ENCODE measurements around the gene FSD1. TPM values are rescaled to one million over a fixed set of nuclear protein-coding genes. Genes with fewer than 3 reads are reported as not detected.
A peak's percentile ranks its signal among the peaks of the same experiment; 100 is the strongest.

Gene FSD1
- total RNA-seq, 2 donors from 2014 or later = 1.5 to 2.9 TPM

GRCh38 chr19:4369888-4370260 is 65.5 kb downstream of the FSD1 start:
- DNase-seq (peak; percentile 53 to 65 (median 56)), ATAC-seq (peak; percentile 77)
- Mint-ChIP-seq H3K27me3 (no peaks in the 10 kb centered on the region), H3K4me3 (peak overlapping the region; percentile 93), H3K36me3 (ENCODE audit: low read depth) (no peaks in the 10 kb centered on the region), H3K4me1 (peaks cover 29% of the 10 kb centered on the region), H3K27ac (peak overlapping the region; percentile 95)
- no peaks in the 10 kb centered on the region for H3K9me3 ChIP-seq (ENCODE audit: control insufficient read depth, low read length, poor library complexity, severe bottlenecking)

- no peaks in the 10 kb centered on the region for H3K9me3 ChIP-seq (ENCODE audit: control insufficient read depth, low read length, poor library complexity, severe bottlenecking)
- ATAC-seq = no peak
- peaks cover 29% of the 10 kb centered on the region for H3K4me1 Mint-ChIP-seq
Observed at GRCh38 chr19:4370418-4371041, 66.1 kb downstream of the FSD1 start.

GRCh38 chr19:4371247-4372164 is 67.1 kb downstream of the FSD1 start:
- peak overlapping the region; percentile 95 for H3K27ac Mint-ChIP-seq
- DNase-seq = no peak

More at GRCh38 chr19:4370418-4371041, 66.1 kb downstream of the FSD1 start:
- peak overlapping the region; percentile 93 for H3K4me3 Mint-ChIP-seq
- peak overlapping the region; percentile 95 for H3K27ac Mint-ChIP-seq
- no peaks in the 10 kb centered on the region for H3K27me3 Mint-ChIP-seq
- DNase-seq = no peak
- no peaks in the 10 kb centered on the region for H3K36me3 Mint-ChIP-seq (ENCODE audit: low read depth)

GRCh38 chr19:4372165-4373012 is 68.0 kb downstream of the FSD1 start:
- no peaks in the 10 kb centered on the region for H3K36me3 Mint-ChIP-seq (ENCODE audit: low read depth)
- H3K4me3 Mint-ChIP-seq = no peak overlapping the region
- ATAC-seq = no peak
- H3K9me3 ChIP-seq (ENCODE audit: control insufficient read depth, low read length, poor library complexity, severe bottlenecking) = no peaks in the 10 kb centered on the region
- DNase-seq = no peak
- peak overlapping the region; percentile 83 for H3K27ac Mint-ChIP-seq
- no peaks in the 10 kb centered on the region for H3K27me3 Mint-ChIP-seq
- peaks cover 43% of the 10 kb centered on the region for H3K4me1 Mint-ChIP-seq

More at GRCh38 chr19:4371247-4372164, 67.1 kb downstream of the FSD1 start:
- ATAC-seq = no peak
- Mint-ChIP-seq H3K27me3 (no peaks in the 10 kb centered on the region), H3K36me3 (ENCODE audit: low read depth) (no peaks in the 10 kb centered on the region), H3K4me3 (no peak overlapping the region), H3K4me1 (peaks cover 38% of the 10 kb centered on the region)
- H3K9me3 ChIP-seq (ENCODE audit: control insufficient read depth, low read length, poor library complexity, severe bottlenecking) = no peaks in the 10 kb centered on the region

GRCh38 chr19:4373013-4373367 is 68.6 kb downstream of the FSD1 start:
- Mint-ChIP-seq H3K27me3 (no peaks in the 10 kb centered on the region), H3K27ac (peak overlapping the region; percentile 83), H3K4me1 (peaks cover 41% of the 10 kb centered on the region), H3K36me3 (ENCODE audit: low read depth) (no peaks in the 10 kb centered on the region), H3K4me3 (no peak overlapping the region)
- DNase-seq (no peak), ATAC-seq (no peak)
- no peaks in the 10 kb centered on the region for H3K9me3 ChIP-seq (ENCODE audit: control insufficient read depth, low read length, poor library complexity, severe bottlenecking)

Other genes with a start within 250 kb of the FSD1 start
- gene ZBTB7A, start 237.7 kb upstream of the FSD1 start, total RNA-seq = 10 to 100 TPM; 47.3 to 51.1 TPM
- 10 to 100 TPM; 94.3 to 94.6 TPM for gene MAP2K2, start 180.5 kb upstream of the FSD1 start, total RNA-seq
- gene CREB3L3, start 151.0 kb upstream of the FSD1 start, total RNA-seq = under 1 TPM in 1 of 2 donors, not detected in 1; 0.82 TPM
- gene SIRT6, start 122.0 kb upstream of the FSD1 start, total RNA-seq = 10 to 100 TPM; 18.5 to 21.8 TPM
- under 1 TPM; 0.75 to 0.91 TPM for gene ANKRD24, start 121.9 kb upstream of the FSD1 start, total RNA-seq
- not detected for gene EBI3, start 75.1 kb upstream of the FSD1 start, total RNA-seq
- gene YJU2, start 57.5 kb upstream of the FSD1 start, total RNA-seq = 10 to 100 TPM; 34.9 to 46.1 TPM
- not detected for gene SHD, start 25.3 kb upstream of the FSD1 start, total RNA-seq
- 1 to 10 TPM; 5.2 to 7.9 TPM for gene TMIGD2, start 2.2 kb upstream of the FSD1 start, total RNA-seq
- gene STAP2, start 34.2 kb downstream of the FSD1 start, total RNA-seq = 1 to 10 TPM; 1.9 to 3.3 TPM
- 10 to 100 TPM; 13.0 to 15.1 TPM for gene MPND, start 39.0 kb downstream of the FSD1 start, total RNA-seq
- 10 to 100 TPM; 51.1 to 56.6 TPM for gene SH3GL1, start 95.9 kb downstream of the FSD1 start, total RNA-seq
- 10 to 100 TPM; 25.5 to 33.4 TPM for gene CHAF1A, start 98.0 kb downstream of the FSD1 start, total RNA-seq
- gene UBXN6, start 153.2 kb downstream of the FSD1 start, total RNA-seq = 10 to 100 TPM; 49.5 to 68.7 TPM
- 10 to 100 TPM; 22.0 to 26.5 TPM for gene HDGFL2, start 167.7 kb downstream of the FSD1 start, total RNA-seq
- gene PLIN4, start 213.9 kb downstream of the FSD1 start, total RNA-seq = not detected
- gene PLIN5, start 230.6 kb downstream of the FSD1 start, total RNA-seq = not detected
- under 1 TPM; 0.17 to 0.31 TPM for gene LRG1, start 235.4 kb downstream of the FSD1 start, total RNA-seq